Prostate gland (tissue), 2 donors: Measurements from ENCODE around the gene TRIP13.

Source experiments
- POLR2AphosphoS5 ChIP-seq: sonication (generic); formaldehyde crosslinking; IDR thresholded peaks from one replicate; pipeline ENCODE4 v1.6.1; 2017; ENCODE audit warnings: antibody characterized with exemption
- TF ChIP-seq, protein P1 (sequence below), 4 experiments: fragments of 200-600 bp in 2 of 4; fragments of 450-650 bp in 2 of 4; sonication (generic) in 2 of 4; IDR thresholded peaks; 1 replicate in 3 of 4; 2 replicates in 1 of 4; pipeline ENCODE4 v1.5.1; 2016 to 2019; ENCODE audit warnings: antibody characterized with exemption in 4 of 4, mild to moderate bottlenecking in 2 of 4, moderate library complexity in 2 of 4

DNA sequence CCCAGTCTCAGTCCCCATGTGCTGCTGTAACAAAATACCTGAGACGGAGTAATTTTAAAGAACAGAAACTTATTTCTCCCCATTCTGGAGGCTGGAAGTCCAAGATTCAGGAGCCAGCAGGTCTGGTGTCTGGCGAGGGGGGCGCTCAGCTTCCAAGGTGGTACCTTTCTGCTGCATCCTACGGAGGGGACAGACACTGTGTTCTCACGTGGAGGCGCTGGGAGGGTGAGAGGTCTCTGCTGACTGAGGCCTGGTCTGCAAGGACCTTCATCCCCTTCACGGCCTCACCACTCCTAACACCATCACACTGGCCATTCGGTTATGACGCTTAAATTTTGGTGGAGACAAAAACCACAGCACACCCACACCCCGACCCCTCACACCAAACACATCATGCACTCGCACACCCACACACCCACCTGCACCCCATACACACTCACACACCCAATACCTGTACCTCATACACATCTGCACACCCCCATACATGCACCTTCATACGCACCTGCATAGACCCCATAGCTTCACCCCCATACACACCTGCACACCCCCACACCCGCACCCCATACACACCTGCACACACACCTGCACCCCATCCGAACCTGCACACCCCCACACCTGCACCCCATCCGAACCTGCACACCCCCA lies 32.1 kb upstream of the TRIP13 start:
- TF ChIP-seq, protein P1, sequence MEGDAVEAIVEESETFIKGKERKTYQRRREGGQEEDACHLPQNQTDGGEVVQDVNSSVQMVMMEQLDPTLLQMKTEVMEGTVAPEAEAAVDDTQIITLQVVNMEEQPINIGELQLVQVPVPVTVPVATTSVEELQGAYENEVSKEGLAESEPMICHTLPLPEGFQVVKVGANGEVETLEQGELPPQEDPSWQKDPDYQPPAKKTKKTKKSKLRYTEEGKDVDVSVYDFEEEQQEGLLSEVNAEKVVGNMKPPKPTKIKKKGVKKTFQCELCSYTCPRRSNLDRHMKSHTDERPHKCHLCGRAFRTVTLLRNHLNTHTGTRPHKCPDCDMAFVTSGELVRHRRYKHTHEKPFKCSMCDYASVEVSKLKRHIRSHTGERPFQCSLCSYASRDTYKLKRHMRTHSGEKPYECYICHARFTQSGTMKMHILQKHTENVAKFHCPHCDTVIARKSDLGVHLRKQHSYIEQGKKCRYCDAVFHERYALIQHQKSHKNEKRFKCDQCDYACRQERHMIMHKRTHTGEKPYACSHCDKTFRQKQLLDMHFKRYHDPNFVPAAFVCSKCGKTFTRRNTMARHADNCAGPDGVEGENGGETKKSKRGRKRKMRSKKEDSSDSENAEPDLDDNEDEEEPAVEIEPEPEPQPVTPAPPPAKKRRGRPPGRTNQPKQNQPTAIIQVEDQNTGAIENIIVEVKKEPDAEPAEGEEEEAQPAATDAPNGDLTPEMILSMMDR (IDR thresholded peaks at IDR 0.05) = no peak
- no peak for TF ChIP-seq POLR2AphosphoS5
